A673 (cell line): ENCODE results near the gene PDE4B. TPM values are rescaled to one million over a fixed set of nuclear protein-coding genes. Genes with fewer than 3 reads are reported as not detected.
"Not testable (repeated sequence)": the region's sequence is repeated elsewhere in the genome, so short reads cannot be mapped to it uniquely, and the experiment has no call there.

ENCODE experiments used
- BruUV-seq: library from RNA; stranded (reverse); fragments of 400-500 nt; replicated peaks from 2 replicates; lab custom pipeline; 2021; lab: Mats Ljungman, UMichigan
- CTCF ChIA-PET: fragments of 300-600 bp; sonication (Branson Sonifier 250); formaldehyde crosslinking; loops from one replicate; lab custom pipeline; 2022; ENCODE audit warnings: antibody characterized with exemption; lab: Charles Lee
- POLR2A ChIA-PET: fragments of 300-600 bp; sonication (Branson Sonifier 250); formaldehyde crosslinking; loops from one replicate; lab custom pipeline; 2022; ENCODE audit warnings: antibody characterized with exemption; ENCODE audit not compliant: low non-redundant PET; lab: Charles Lee
- DNase-seq: peaks from one replicate; pipeline ENCODE4 v3.0.0-alpha.2; 2015; ENCODE audit warnings: low spot score
- H3K27ac ChIP-seq: fragments of 200-600 bp; sonication (generic); 2 replicates; pipeline ENCODE4 v1.5.1; 2016; ENCODE audit warnings: mixed run types, low read depth, mild to moderate bottlenecking, mixed read lengths, antibody characterized with exemption, low read length; ENCODE audit not compliant: poor library complexity, severe bottlenecking
- H3K27me3 ChIP-seq: fragments of 200-600 bp; sonication (generic); replicated peaks from 2 replicates; pipeline ENCODE4 v1.6.1; 2017; ENCODE audit warnings: mixed run types, low read depth, mild to moderate bottlenecking, mixed read lengths, antibody characterized with exemption, low read length; ENCODE audit not compliant: insufficient read depth, poor library complexity
- H3K36me3 ChIP-seq: fragments of 200-600 bp; sonication (generic); 2 replicates; pipeline ENCODE4 v1.6.1; 2016; ENCODE audit warnings: mixed run types, mild to moderate bottlenecking, mixed read lengths, antibody characterized with exemption, low read length; ENCODE audit not compliant: insufficient read depth, poor library complexity, severe bottlenecking
- H3K4me1 ChIP-seq: fragments of 200-600 bp; sonication (generic); 2 replicates; pipeline ENCODE4 v1.6.1; 2017; ENCODE audit warnings: mixed run types, mild to moderate bottlenecking, mixed read lengths, antibody characterized with exemption, low read length; ENCODE audit not compliant: insufficient read depth, poor library complexity, severe bottlenecking
- H3K4me3 ChIP-seq: fragments of 200-600 bp; sonication (generic); 2 replicates; pipeline ENCODE4 v1.5.1; 2016; ENCODE audit warnings: low read depth, mixed run types, mild to moderate bottlenecking, mixed read lengths, low read length; ENCODE audit not compliant: poor library complexity, severe bottlenecking
- H3K9me3 ChIP-seq: fragments of 200-600 bp; sonication (generic); 2 replicates; pipeline ENCODE4 v1.6.1; 2016; ENCODE audit warnings: mixed run types, low read depth, mild to moderate bottlenecking, mixed read lengths, antibody characterized with exemption, low read length; ENCODE audit not compliant: poor library complexity, severe bottlenecking
- EZH2 ChIP-seq: fragments of 200-600 bp; sonication (generic); IDR thresholded peaks from 2 replicates; pipeline ENCODE4 v1.6.1; 2017; ENCODE audit warnings: borderline replicate concordance, low read depth, mild to moderate bottlenecking, mixed read lengths, antibody characterized with exemption, low read length; ENCODE audit not compliant: poor library complexity, severe bottlenecking
- intact Hi-C: fragments of 100-400 bp; cut with micrococcal nuclease; formaldehyde crosslinking; loops from one replicate; pipeline ENCODE4 v1.10.0; 2022; ENCODE audit not compliant: unreplicated experiment
- total RNA-seq: library from RNA; stranded (reverse); gene quantifications from 2 replicates; pipeline ENCODE4 v1.2.3, GENCODE V29; 2021
- TF ChIP-seq, protein P1 (sequence below): fragments of 300-800, 200-600 bp; sonication (generic); conservative IDR thresholded peaks from 2 replicates; pipeline ENCODE4 v1.5.1; 2017; ENCODE audit warnings: low read depth, mild to moderate bottlenecking, antibody characterized with exemption, low read length, moderate library complexity, mixed read lengths

The PDE4B gene
- total RNA-seq, 1 experiment from 2014 or later: 20.0 TPM

DNA sequence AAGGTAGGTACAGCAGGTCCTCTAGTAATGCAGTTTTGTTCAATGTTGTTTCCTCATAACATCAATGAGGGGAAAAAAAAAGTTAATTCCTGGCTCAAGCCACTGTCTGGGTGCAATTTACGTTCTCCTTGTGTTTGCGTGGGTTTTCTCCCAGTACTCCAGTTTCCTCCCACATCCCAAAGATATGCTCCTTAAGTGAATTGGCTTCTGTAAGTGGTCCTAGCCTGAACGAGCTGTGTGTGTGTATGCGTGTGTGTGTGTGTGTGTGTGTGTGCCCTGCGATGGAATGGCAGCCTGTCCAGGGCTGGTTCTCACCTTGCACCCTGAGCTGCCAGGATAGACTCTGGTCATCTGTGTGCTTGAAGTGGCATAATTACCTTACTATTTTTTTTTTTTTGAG lies 332.0 kb downstream of the PDE4B start:
- Histone ChIP-seq H3K9me3 (no peaks in the 10 kb centered on the region), H3K4me1 (no peaks in the 10 kb centered on the region), H3K4me3 (no peak overlapping the region), H3K36me3 (no peaks in the 10 kb centered on the region), H3K27me3 (no peaks in the 10 kb centered on the region), H3K27ac (no peak overlapping the region)
- CTCF ChIA-PET: no interaction called here
- no peak for TF ChIP-seq EZH2
- TF ChIP-seq, protein P1, sequence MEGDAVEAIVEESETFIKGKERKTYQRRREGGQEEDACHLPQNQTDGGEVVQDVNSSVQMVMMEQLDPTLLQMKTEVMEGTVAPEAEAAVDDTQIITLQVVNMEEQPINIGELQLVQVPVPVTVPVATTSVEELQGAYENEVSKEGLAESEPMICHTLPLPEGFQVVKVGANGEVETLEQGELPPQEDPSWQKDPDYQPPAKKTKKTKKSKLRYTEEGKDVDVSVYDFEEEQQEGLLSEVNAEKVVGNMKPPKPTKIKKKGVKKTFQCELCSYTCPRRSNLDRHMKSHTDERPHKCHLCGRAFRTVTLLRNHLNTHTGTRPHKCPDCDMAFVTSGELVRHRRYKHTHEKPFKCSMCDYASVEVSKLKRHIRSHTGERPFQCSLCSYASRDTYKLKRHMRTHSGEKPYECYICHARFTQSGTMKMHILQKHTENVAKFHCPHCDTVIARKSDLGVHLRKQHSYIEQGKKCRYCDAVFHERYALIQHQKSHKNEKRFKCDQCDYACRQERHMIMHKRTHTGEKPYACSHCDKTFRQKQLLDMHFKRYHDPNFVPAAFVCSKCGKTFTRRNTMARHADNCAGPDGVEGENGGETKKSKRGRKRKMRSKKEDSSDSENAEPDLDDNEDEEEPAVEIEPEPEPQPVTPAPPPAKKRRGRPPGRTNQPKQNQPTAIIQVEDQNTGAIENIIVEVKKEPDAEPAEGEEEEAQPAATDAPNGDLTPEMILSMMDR: no peak
- DNase-seq: no peak
- no TSS peak for BruUV-seq
- intact Hi-C loops: no loop called here
- POLR2A ChIA-PET: no interaction called here

DNA sequence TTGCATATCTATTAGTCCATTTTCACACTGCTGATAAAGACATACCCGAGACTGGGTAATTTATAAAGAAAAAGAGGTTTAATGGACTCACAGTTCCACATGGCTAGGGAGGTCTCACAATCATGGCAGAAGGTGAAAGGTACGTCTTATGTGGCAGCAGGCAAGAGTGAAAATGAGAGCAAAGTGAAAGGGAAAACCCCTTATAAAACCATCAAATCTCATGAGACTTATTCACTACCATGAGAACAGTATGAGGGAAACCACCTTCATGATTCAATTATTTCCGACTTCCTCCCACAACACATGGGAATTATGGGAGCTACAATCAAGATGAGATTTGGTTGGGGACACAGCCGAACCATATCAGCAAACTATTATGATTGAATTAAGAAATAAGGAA lies 335.9 kb downstream of the PDE4B start:
- H3K9me3 ChIP-seq, BruUV-seq, CTCF ChIA-PET, H3K36me3 ChIP-seq, POLR2A ChIA-PET, DNase-seq, H3K27me3 ChIP-seq, intact Hi-C loops, H3K4me1 ChIP-seq, H3K27ac ChIP-seq, H3K4me3 ChIP-seq: not testable (repeated sequence)

DNA sequence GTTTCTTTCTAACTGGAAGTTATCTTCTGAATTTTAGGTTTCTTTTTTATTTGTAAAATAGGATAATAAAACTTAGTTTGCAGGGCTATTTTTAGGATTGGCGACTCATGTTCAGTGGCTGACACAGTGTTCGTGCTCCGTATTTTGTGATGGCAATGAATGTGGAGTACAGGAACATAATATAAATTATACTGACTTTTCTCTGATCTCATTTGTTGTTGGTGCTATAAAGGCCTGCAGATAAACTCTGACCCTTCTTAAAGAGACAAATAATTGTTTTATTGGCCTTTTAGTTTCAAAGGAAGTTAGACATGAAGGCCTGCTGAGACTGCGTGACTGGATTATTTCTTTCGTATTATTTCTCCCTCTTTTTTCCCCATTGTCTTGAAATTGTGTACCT lies 339.6 kb downstream of the PDE4B start:
- DNase-seq: no peak
- peaks cover 8% of the 10 kb centered on the region for H3K4me1 ChIP-seq
- ChIA-PET CTCF (no interaction called here), POLR2A (no interaction called here)
- H3K9me3 ChIP-seq: no peaks in the 10 kb centered on the region
- no peak for TF ChIP-seq EZH2
- TF ChIP-seq, protein P1: no peak
- no TSS peak for BruUV-seq
- intact Hi-C loops: no loop called here
- H3K27me3 ChIP-seq: no peaks in the 10 kb centered on the region
- no peaks in the 10 kb centered on the region for H3K36me3 ChIP-seq
- H3K4me3 ChIP-seq: no peak overlapping the region
- H3K27ac ChIP-seq: no peak overlapping the region

DNA sequence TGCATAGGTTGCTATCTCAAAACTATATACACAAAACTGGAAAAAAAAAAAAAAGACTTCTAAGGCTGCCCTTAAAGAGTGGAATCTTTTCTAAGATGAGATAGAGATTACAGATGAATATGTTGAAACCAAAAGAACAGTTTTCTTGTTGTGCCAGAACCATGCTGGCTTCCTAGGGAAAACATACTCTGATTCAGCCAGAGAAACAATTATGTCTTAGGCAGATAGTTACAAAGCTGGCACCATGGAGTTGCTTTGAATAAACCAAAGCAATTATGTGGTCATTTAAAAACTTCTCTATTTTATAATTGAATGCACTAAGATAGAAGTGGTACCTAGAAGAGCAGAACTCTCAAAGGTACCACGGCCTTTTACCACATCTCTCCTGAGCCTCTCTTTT lies 341.3 kb downstream of the PDE4B start:
- Histone ChIP-seq H3K4me1 (peaks cover 11% of the 10 kb centered on the region), H3K4me3 (no peak overlapping the region), H3K9me3 (no peaks in the 10 kb centered on the region), H3K27me3 (no peaks in the 10 kb centered on the region), H3K27ac (no peak overlapping the region), H3K36me3 (no peaks in the 10 kb centered on the region)
- intact Hi-C loops: no loop called here
- no TSS peak for BruUV-seq
- TF ChIP-seq, protein P1: no peak
- CTCF ChIA-PET: no interaction called here
- DNase-seq: no peak
- POLR2A ChIA-PET: no interaction called here
